ENCODE measurements around the gene ABCA8. TPM values are rescaled to one million over a fixed set of nuclear protein-coding genes. Genes with fewer than 3 reads are reported as not detected.
A peak's percentile ranks its signal among the peaks of the same experiment; 100 is the strongest.

Gene ABCA8
- total RNA-seq, 4 donors from 2014 or later: 26.1 to 95.4 (median 56.1) TPM

DNA sequence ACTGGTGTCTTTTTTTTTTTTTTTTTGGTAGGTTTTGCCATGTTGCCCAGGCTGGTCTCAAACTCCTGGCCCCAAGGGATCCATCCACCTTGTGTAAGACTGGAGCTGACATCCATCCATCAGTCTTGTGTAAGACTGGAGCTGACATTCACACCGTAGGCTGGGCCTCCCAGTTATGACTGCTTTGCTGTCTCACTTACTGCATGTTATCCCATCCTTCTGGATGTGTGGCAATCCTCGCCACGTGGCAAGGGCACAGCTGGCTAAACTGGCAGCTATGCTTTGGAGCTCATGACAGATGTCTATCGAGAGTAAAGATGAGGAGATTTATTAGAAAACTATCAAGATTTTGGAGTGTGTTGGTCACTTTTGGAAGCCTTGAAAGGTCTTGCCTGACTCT lies 115.1 kb downstream of the ABCA8 start:
- Histone ChIP-seq H3K36me3 (no peaks in the 10 kb centered on the region), H3K27ac (no peak overlapping the region), H3K27me3 (no peaks in the 10 kb centered on the region), H3K9me3 (no peaks in the 10 kb centered on the region), H3K4me3 (replicated peaks in 1 of 3) (no peak overlapping the region), H3K4me1 (no peaks in the 10 kb centered on the region)
- TF ChIP-seq, protein P1, sequence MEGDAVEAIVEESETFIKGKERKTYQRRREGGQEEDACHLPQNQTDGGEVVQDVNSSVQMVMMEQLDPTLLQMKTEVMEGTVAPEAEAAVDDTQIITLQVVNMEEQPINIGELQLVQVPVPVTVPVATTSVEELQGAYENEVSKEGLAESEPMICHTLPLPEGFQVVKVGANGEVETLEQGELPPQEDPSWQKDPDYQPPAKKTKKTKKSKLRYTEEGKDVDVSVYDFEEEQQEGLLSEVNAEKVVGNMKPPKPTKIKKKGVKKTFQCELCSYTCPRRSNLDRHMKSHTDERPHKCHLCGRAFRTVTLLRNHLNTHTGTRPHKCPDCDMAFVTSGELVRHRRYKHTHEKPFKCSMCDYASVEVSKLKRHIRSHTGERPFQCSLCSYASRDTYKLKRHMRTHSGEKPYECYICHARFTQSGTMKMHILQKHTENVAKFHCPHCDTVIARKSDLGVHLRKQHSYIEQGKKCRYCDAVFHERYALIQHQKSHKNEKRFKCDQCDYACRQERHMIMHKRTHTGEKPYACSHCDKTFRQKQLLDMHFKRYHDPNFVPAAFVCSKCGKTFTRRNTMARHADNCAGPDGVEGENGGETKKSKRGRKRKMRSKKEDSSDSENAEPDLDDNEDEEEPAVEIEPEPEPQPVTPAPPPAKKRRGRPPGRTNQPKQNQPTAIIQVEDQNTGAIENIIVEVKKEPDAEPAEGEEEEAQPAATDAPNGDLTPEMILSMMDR (IDR thresholded peaks at IDR 0.05): no peak
- TF ChIP-seq POLR2A (IDR thresholded peaks at IDR 0.05): no peak
- 77 to 83% methylated on average over 4 of the region's 4 CpGs for WGBS, 2 donors
- intact Hi-C loops (cut with DNase I): no loop called here
- DNase-seq: no peak

DNA sequence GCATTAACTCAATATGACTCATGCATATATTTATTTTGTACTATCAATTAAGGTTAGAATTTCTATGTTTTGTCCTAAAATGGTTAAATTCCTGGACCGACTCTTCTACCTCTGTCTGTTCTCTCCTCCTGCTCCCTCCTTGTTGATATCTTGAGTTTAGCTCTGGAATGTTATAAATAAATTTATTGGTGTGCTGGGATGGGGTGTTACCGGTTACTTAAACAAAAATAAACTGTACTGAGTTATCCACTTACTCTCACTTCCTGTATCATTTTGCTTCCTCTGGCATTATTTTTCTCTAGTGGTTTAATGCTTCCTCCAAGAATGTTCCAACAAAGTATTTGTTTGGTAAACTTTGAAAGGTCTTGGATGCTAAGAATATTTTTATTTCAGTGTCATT lies 120.1 kb downstream of the ABCA8 start:
- WGBS, 2 donors: 58 to 79% methylated on average over 2 of the region's 2 CpGs
- Histone ChIP-seq H3K27ac (no peak overlapping the region), H3K27me3 (no peaks in the 10 kb centered on the region), H3K36me3 (no peaks in the 10 kb centered on the region), H3K4me3 (replicated peaks in 1 of 3) (no peak overlapping the region), H3K9me3 (no peaks in the 10 kb centered on the region), H3K4me1 (no peaks in the 10 kb centered on the region)
- no peak for DNase-seq
- no peak for TF ChIP-seq POLR2A (IDR thresholded peaks at IDR 0.05)
- TF ChIP-seq, protein P1 (IDR thresholded peaks at IDR 0.05): no peak
- intact Hi-C loops (cut with DNase I): no loop called here

DNA sequence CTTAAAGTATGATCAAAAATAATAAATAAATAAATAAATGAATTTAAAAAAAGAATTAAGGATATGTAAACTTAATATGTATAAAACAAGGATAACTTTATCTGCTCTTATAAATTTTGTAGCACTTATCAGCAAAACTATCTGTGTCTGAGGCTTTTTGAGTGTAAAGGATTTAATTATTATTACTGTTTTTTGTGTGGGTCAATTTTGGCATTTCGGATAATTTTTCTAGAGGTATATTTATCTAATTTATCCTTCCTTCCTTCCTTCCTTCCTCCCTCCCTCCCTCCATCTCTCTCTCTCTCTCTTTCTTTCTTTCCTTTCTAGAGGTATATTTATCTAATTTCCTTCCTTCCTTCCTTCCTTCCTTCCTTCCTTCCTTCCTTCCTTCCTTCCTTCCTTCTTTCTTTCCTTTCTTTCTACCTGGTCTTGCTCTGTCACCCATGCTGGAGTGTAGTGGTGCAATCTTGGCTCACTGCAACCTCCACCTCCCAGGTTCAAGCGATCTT lies 120.8 kb downstream of the ABCA8 start:
- H3K4me3 ChIP-seq (replicated peaks in 1 of 3): no peak overlapping the region
- 93 to 95% methylated on average over 2 of the region's 2 CpGs for WGBS, 2 donors
- no peaks in the 10 kb centered on the region for H3K27me3 ChIP-seq
- H3K4me1 ChIP-seq: no peaks in the 10 kb centered on the region
- H3K27ac ChIP-seq: no peak overlapping the region
- no peak for TF ChIP-seq POLR2A (IDR thresholded peaks at IDR 0.05)
- TF ChIP-seq, protein P1 (IDR thresholded peaks at IDR 0.05): no peak
- no peak for DNase-seq
- H3K36me3 ChIP-seq: no peaks in the 10 kb centered on the region
- intact Hi-C loops (cut with DNase I): no loop called here
- H3K9me3 ChIP-seq: no peaks in the 10 kb centered on the region

- H3K9me3 ChIP-seq: no peaks in the 10 kb centered on the region
- H3K4me3 ChIP-seq (replicated peaks in 1 of 3): no peak overlapping the region
- 59 to 78% methylated on average over 2 of the region's 2 CpGs for WGBS, 2 donors
- H3K4me1 ChIP-seq: no peaks in the 10 kb centered on the region
- no peaks in the 10 kb centered on the region for H3K36me3 ChIP-seq
- no peaks in the 10 kb centered on the region for H3K27me3 ChIP-seq
- intact Hi-C loops (cut with DNase I): no loop called here
- no peak for TF ChIP-seq POLR2A (IDR thresholded peaks at IDR 0.05)
- TF ChIP-seq, protein P1 (IDR thresholded peaks at IDR 0.05): no peak
- DNase-seq: peak in 1 of 2 donors; percentile 4
- no peak overlapping the region for H3K27ac ChIP-seq
Observed at GRCh38 chr17:68832109-68832802, 122.9 kb downstream of the ABCA8 start.

GRCh38 chr17:68831170-68831569 lies 124.0 kb downstream of the ABCA8 start:
- no peak for DNase-seq
- H3K27ac ChIP-seq: no peak overlapping the region

More at GRCh38 chr17:68831170-68831569, 124.0 kb downstream of the ABCA8 start:
- no peaks in the 10 kb centered on the region for H3K9me3 ChIP-seq
- 87% methylated on average over 7 of the region's 7 CpGs for WGBS, 2 donors
- TF ChIP-seq, protein P1 (IDR thresholded peaks at IDR 0.05): no peak
- TF ChIP-seq POLR2A (IDR thresholded peaks at IDR 0.05): no peak
- no peak overlapping the region for H3K4me3 ChIP-seq (replicated peaks in 1 of 3)
- no peaks in the 10 kb centered on the region for H3K27me3 ChIP-seq
- H3K4me1 ChIP-seq: no peaks in the 10 kb centered on the region
- no peaks in the 10 kb centered on the region for H3K36me3 ChIP-seq
- intact Hi-C loops (cut with DNase I): no loop called here

All from thyroid gland (tissue), 4 donors.